BE2C (cell line): ENCODE results near the gene ZNF462. TPM values are rescaled to one million over a fixed set of nuclear protein-coding genes. Genes with fewer than 3 reads are reported as not detected.
A peak's percentile ranks its signal among the peaks of the same experiment; 100 is the strongest.

Source experiments
- DNase-seq: peaks from one replicate; pipeline ENCODE4 v3.0.0-alpha.2; 2020
- H3K27me3 ChIP-seq: fragments of 250-450 bp; sonication (Bioruptor Pico); 2 replicates; pipeline ENCODE4 v1.5.1; 2020; ENCODE audit warnings: mild to moderate bottlenecking
- H3K36me3 ChIP-seq: fragments of 250-450 bp; sonication (Bioruptor Pico); 2 replicates; pipeline ENCODE4 v1.5.1; 2020; ENCODE audit warnings: mild to moderate bottlenecking
- H3K4me1 ChIP-seq: fragments of 250-450 bp; sonication (Bioruptor Pico); 2 replicates; pipeline ENCODE4 v1.5.1; 2020
- H3K4me3 ChIP-seq: 2 replicates; pipeline ENCODE4 v1.5.1; 2011; ENCODE audit warnings: low read depth, low read length
- H3K9me3 ChIP-seq: fragments of 250-450 bp; sonication (Bioruptor Pico); 2 replicates; pipeline ENCODE4 v1.5.1; 2020
- polyA plus RNA-seq: library from polyadenylated mRNA; unstranded; fragments of >200 nt; gene quantifications from one replicate; pipeline ENCODE4 v1.2.1, GENCODE V29; 2012; ENCODE audit warnings: low read depth, missing spikeins; ENCODE audit not compliant: insufficient read length, insufficient read depth
- TF ChIP-seq, protein P1 (sequence below): IDR thresholded peaks from 2 replicates; pipeline ENCODE4 v1.5.1; 2012; ENCODE audit warnings: mild to moderate bottlenecking, low read depth, low read length

ZNF462 gene
- 19.5 TPM for polyA plus RNA-seq

DNA sequence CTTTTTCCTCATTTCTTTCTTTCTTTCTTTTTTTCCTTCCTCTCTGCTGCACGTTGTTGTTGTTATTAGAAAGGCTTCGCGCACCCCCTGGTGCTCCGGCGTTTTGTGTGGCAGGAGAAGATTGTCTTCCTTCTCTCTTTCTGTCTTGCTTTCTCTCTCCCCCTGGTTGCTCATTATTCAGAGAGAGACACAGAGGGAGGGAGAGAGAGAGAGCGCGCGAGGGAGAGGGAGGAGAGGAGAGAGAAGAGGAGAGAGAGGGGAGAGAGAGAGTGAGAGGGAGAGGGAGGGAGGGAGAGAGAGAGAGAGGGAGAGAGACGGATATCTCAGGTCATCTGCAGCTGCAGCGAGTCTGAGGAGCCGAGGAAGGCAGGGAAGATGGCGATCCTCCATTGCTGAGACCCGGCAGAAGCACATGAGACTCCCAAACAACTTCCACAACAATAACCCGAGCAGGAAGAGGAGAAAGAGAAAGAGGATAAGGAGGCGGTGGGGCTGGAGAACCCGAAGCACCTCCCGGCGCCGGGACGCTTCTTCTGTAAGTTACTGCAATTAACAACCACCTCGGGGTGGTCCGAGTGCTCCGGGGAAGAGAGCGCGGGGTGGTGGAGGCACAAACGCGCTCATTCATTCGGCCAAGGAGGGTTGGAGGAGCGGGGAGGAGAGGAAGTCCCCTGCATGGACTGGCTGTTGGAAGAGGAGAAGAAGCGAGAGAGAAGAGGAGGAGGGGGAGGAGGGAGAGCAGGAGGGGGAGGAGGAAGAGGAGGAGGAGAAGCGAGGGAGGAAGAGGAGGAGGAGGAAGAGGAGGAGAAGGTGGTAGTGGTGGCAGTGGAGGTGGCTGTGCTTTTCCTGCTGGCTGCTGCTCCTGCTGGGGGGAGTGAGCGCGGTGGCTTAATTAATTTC is at the start of gene ZNF462:
ZNF462 (plus strand) TSS at position 346 of the 900 bp plus-strand sequence. CDS start 60,218 bp downstream, outside the sequence.
- TF ChIP-seq, protein P1, sequence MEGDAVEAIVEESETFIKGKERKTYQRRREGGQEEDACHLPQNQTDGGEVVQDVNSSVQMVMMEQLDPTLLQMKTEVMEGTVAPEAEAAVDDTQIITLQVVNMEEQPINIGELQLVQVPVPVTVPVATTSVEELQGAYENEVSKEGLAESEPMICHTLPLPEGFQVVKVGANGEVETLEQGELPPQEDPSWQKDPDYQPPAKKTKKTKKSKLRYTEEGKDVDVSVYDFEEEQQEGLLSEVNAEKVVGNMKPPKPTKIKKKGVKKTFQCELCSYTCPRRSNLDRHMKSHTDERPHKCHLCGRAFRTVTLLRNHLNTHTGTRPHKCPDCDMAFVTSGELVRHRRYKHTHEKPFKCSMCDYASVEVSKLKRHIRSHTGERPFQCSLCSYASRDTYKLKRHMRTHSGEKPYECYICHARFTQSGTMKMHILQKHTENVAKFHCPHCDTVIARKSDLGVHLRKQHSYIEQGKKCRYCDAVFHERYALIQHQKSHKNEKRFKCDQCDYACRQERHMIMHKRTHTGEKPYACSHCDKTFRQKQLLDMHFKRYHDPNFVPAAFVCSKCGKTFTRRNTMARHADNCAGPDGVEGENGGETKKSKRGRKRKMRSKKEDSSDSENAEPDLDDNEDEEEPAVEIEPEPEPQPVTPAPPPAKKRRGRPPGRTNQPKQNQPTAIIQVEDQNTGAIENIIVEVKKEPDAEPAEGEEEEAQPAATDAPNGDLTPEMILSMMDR, result peak; percentile 37
- Histone ChIP-seq H3K27me3 (peaks cover 14% of the 10 kb centered on the region), H3K4me1 (no peaks in the 10 kb centered on the region), H3K4me3 (peak within 1 kb of the TSS; percentile 94), H3K36me3 (no peaks in the 10 kb centered on the region), H3K9me3 (no peaks in the 10 kb centered on the region)
- peak; percentile 63 for DNase-seq

DNA sequence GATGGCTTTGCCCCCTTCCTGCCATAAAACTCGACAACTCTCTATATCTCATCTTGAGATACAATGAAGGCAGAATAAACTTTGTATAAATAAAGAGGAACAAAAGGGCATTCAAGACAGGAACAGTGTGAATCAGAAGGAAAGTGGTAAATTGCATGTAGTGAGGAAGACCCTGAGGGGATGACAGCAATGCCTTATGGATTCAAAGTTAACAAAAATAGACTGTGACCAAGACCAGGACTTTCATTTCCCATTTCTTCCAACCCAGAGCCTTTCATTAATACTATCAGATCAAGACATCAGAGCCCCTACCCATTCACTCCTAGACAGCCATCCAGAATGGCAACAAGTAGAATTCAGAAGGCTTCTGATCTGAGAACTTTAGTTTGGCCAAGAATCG is 46.4 kb upstream of the ZNF462 start:
- no peaks in the 10 kb centered on the region for H3K9me3 ChIP-seq
- no peaks in the 10 kb centered on the region for H3K4me1 ChIP-seq
- DNase-seq, result no peak
- no peaks in the 10 kb centered on the region for H3K36me3 ChIP-seq
- no peak overlapping the region for H3K4me3 ChIP-seq
- TF ChIP-seq, protein P1, result no peak
- no peaks in the 10 kb centered on the region for H3K27me3 ChIP-seq

- H3K27me3 ChIP-seq, result no peaks in the 10 kb centered on the region
- H3K9me3 ChIP-seq, result no peaks in the 10 kb centered on the region
- DNase-seq, result no peak
- H3K4me1 ChIP-seq, result no peaks in the 10 kb centered on the region
- H3K4me3 ChIP-seq, result no peak overlapping the region
- TF ChIP-seq, protein P1, result no peak
- no peaks in the 10 kb centered on the region for H3K36me3 ChIP-seq
These were observed 44.9 kb upstream of the ZNF462 start for GRCh38 chr9:106818034-106818433.

- DNase-seq, result no peak
- TF ChIP-seq, protein P1, result no peak
- Histone ChIP-seq H3K9me3 (no peaks in the 10 kb centered on the region), H3K4me1 (no peaks in the 10 kb centered on the region), H3K4me3 (no peak overlapping the region), H3K36me3 (no peaks in the 10 kb centered on the region), H3K27me3 (no peaks in the 10 kb centered on the region)
These were observed 42.1 kb upstream of the ZNF462 start for GRCh38 chr9:106820866-106821265.

DNA sequence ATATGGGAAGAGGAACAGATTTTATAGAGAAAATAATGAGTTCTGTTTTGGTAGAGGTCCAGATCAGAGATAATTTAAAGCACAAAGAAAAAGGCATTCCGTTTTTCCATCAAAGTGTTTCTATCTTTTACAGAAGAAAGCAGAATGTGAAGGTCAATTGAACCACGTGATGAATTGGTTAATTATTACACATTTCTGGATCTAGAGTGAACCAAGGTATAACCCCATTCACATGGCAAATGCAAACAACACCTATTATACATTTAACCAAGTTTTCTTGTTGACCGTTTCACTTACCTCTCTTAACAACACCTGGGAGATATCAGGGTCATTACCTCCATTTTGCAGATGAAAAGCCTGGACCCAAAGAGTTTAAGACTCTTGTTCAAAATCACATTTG is 34.9 kb upstream of the ZNF462 start:
- no peaks in the 10 kb centered on the region for H3K27me3 ChIP-seq
- no peaks in the 10 kb centered on the region for H3K36me3 ChIP-seq
- DNase-seq, result no peak
- H3K4me1 ChIP-seq, result no peaks in the 10 kb centered on the region
- TF ChIP-seq, protein P1, result no peak
- H3K4me3 ChIP-seq, result no peak overlapping the region
- H3K9me3 ChIP-seq, result no peaks in the 10 kb centered on the region

DNA sequence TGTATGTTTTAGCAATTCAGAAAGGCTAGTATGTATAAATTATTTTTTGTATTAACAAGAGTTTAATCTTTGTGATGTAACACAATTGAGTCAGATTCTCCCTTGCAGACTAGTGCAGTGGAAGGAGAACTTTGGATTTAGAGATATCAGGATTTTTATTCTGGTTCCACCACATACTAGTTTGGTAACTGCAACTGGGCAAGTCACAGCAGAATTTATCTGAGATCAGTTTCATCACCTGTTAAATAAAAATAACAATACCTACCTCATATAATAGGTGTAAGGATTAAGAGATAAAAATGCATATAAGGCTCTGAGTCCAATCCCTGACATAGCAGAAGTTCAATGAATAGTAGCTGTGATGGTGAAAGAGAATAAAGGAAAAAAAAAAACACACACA is 34.0 kb upstream of the ZNF462 start:
- Histone ChIP-seq H3K4me1 (no peaks in the 10 kb centered on the region), H3K9me3 (no peaks in the 10 kb centered on the region; the same call in 1 of the 2 replicates), H3K4me3 (no peak overlapping the region), H3K27me3 (no peaks in the 10 kb centered on the region), H3K36me3 (no peaks in the 10 kb centered on the region)
- no peak for DNase-seq
- TF ChIP-seq, protein P1, result no peak
